M059J (cell line): ENCODE measurements around the gene DAZAP2. TPM values are rescaled to one million over a fixed set of nuclear protein-coding genes. Genes with fewer than 3 reads are reported as not detected.

Experiments used
- total RNA-seq: library from RNA; depleted of rRNA; stranded (reverse); fragments of >200 nt; shearing (Covaris generic); gene quantifications from 2 replicates; pipeline ENCODE4 v1.2.3, GENCODE V29; 2014; rRNA removed

DAZAP2 gene
- total RNA-seq, 1 experiment from 2014 or later = 480 TPM

Other genes starting within 250 kb of the DAZAP2 start
- 13.7 and 17.9 TPM in 2 replicates for gene SLC11A2, start 212.4 kb upstream of the DAZAP2 start, total RNA-seq
- gene LETMD1, start 190.5 kb upstream of the DAZAP2 start, total RNA-seq = 33.0 and 40.3 TPM in 2 replicates
- 12.6 and 16.8 TPM in 2 replicates for gene CSRNP2, start 155.2 kb upstream of the DAZAP2 start, total RNA-seq
- 4.9 and 6.8 TPM in 2 replicates for gene TFCP2, start 65.7 kb upstream of the DAZAP2 start, total RNA-seq
- 1.4 and 7.8 TPM in 2 replicates for gene POU6F1, start 20.8 kb upstream of the DAZAP2 start, total RNA-seq
- gene SMAGP, start 31.6 kb downstream of the DAZAP2 start, total RNA-seq = 15.8 and 17.8 TPM in 2 replicates
- not detected in 2 replicates for gene BIN2, start 85.3 kb downstream of the DAZAP2 start, total RNA-seq
- gene CELA1, start 107.9 kb downstream of the DAZAP2 start, total RNA-seq = not detected in 2 replicates
- 31.4 and 48.0 TPM in 2 replicates for gene GALNT6, start 152.6 kb downstream of the DAZAP2 start, total RNA-seq
- gene SLC4A8, start 186.0 kb downstream of the DAZAP2 start, total RNA-seq = 2.5 and 12.3 TPM in 2 replicates